Heart left ventricle (tissue), 13 donors: Measurements from ENCODE around the gene WHRN.

Experiments used
- POLR2A ChIP-seq, 2 donors: fragments of 450-650 bp; IDR thresholded peaks; one replicate each; pipeline ENCODE4 v1.6.1; 2017; ENCODE audit warnings: antibody characterized with exemption in 2 of 2, mild to moderate bottlenecking in 2 of 2, moderate library complexity in 2 of 2
- TF ChIP-seq, protein P1 (sequence below), 12 donors: fragments of 200-600 bp; sonication (generic) in 4 of 12; IDR thresholded peaks; one replicate each; pipeline versions ENCODE4 v1.5.0 to v1.8.0; 2018 to 2022; ENCODE audit warnings: antibody characterized with exemption in 12 of 12, mild to moderate bottlenecking in 5 of 12
- donor health status: ischemic (EF 13 %, LVEDD 7.1; RV severe dilation, severe dysfunction).
- donor health status: DM: no; HTN: yes; CAD: no.
- donor health status: DM: no; HTN: no; CAD: no.
- donor health status: ischemic (EF 25% LVEDD 6.9; RV normal size, moderate dysfunction).
- donor health status: ischemic (EF 25% LVEDD 5.7; RV mildly dilated, moderate dysfunction).
- donor health status: ischemic (EF 35%, LVEDD 5.7; RV mildly dilated, moderate dysfunction).
- donor health status: nonischemic (EF 11% LVEDD 7.7; RV severe dilation, severe dysfunction).
- donor health status: DM: yes; HTN: yes; CAD: no.
- donor health status: PGD.
- donor health status: ischemic (EF 29% LVEDD 5.4; RV normal size, mild dysfunction).
- donor health status: nonischemic (EF 23%, LVEDD 6.1; RV moderate dilation, normal function).

DNA sequence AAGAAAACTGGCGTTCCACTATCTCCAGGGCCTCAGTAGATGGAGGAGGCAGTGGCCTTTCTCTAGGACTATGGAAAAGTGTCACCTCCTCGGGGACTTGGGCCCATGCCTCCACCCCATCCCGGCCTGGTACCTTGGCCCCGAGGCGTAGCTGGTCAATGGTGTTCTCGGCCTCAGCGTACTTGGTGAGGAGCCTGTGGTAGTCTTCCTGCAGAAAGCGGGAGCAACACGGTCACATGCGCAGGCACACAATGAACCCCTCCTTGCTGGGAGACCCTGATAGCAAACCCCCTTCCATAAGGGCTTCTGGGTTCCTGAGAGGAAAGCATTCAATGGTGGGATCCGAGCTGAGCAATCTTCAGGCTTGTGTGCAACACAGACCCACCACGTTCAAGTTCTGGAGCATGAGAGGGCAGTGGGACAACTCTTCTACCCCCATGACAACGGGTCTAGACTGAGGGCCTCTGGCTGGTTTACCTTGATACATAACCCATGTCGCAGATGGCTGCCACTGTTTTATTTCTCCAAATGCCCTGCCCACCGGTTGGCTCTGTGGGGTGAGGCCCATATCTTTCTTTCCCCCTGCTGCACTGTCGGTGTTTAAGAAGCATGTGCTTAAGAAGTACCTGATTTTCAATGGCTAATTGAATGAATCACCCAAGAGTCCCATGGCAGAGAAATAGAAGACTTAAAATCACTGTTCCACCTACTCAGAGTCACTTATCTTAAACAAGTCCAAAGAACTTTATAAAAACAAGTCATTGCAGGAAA, 131.1 kb downstream of the WHRN start:
- TF ChIP-seq POLR2A (IDR thresholded peaks at IDR 0.05): no peak
- TF ChIP-seq, protein P1, sequence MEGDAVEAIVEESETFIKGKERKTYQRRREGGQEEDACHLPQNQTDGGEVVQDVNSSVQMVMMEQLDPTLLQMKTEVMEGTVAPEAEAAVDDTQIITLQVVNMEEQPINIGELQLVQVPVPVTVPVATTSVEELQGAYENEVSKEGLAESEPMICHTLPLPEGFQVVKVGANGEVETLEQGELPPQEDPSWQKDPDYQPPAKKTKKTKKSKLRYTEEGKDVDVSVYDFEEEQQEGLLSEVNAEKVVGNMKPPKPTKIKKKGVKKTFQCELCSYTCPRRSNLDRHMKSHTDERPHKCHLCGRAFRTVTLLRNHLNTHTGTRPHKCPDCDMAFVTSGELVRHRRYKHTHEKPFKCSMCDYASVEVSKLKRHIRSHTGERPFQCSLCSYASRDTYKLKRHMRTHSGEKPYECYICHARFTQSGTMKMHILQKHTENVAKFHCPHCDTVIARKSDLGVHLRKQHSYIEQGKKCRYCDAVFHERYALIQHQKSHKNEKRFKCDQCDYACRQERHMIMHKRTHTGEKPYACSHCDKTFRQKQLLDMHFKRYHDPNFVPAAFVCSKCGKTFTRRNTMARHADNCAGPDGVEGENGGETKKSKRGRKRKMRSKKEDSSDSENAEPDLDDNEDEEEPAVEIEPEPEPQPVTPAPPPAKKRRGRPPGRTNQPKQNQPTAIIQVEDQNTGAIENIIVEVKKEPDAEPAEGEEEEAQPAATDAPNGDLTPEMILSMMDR (IDR thresholded peaks at IDR 0.05): no peak
